ENCODE results near the gene PREP. TPM values are rescaled to one million over a fixed set of nuclear protein-coding genes. Genes with fewer than 3 reads are reported as not detected.

PREP gene
- total RNA-seq, 1 donor from 2014 or later: 42.9 TPM

GRCh38 chr6:105330913-105331312, 72.0 kb downstream of the PREP start:
- Mint-ChIP-seq H3K4me3 (no peak overlapping the region), H3K4me1 (peaks cover 29% of the 10 kb centered on the region), H3K27me3 (ENCODE audit: low read depth) (no peaks in the 10 kb centered on the region), H3K36me3 (ENCODE audit: low read depth) (peaks cover 34% of the 10 kb centered on the region), H3K9me3 (no peaks in the 10 kb centered on the region), H3K27ac (ENCODE audit: unreplicated experiment) (no peak overlapping the region)
- no peak for DNase-seq (ENCODE audit: low read depth, low spot score)
- TF ChIP-seq CTCF (conservative IDR thresholded peaks at IDR 0.05): no peak

DNA sequence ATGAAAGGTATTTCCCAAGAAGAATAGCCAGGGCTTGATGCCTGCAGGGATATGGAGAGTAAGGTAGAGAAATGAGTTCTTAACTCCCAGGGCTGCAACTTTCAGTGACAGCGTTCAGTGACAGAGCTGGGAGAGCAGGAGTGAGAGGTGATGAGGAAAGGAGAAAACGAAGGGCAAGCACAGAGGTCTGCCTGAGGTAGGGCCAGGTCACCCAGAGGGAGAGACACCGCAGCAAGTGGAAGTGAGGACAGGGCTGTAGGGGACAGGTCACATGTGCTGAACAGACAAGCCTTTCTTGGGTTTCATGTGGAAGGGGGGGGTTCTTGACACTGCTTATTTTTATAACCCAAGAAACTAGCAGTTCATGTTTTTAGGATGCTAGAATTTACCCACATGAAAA, 72.5 kb downstream of the PREP start:
- Mint-ChIP-seq H3K27me3 (ENCODE audit: low read depth) (no peaks in the 10 kb centered on the region), H3K4me1 (peaks cover 29% of the 10 kb centered on the region), H3K36me3 (ENCODE audit: low read depth) (peaks cover 37% of the 10 kb centered on the region), H3K27ac (ENCODE audit: unreplicated experiment) (no peak overlapping the region), H3K4me3 (no peak overlapping the region), H3K9me3 (no peaks in the 10 kb centered on the region)
- DNase-seq (ENCODE audit: low read depth, low spot score): no peak
- no peak for TF ChIP-seq CTCF (conservative IDR thresholded peaks at IDR 0.05)

DNA sequence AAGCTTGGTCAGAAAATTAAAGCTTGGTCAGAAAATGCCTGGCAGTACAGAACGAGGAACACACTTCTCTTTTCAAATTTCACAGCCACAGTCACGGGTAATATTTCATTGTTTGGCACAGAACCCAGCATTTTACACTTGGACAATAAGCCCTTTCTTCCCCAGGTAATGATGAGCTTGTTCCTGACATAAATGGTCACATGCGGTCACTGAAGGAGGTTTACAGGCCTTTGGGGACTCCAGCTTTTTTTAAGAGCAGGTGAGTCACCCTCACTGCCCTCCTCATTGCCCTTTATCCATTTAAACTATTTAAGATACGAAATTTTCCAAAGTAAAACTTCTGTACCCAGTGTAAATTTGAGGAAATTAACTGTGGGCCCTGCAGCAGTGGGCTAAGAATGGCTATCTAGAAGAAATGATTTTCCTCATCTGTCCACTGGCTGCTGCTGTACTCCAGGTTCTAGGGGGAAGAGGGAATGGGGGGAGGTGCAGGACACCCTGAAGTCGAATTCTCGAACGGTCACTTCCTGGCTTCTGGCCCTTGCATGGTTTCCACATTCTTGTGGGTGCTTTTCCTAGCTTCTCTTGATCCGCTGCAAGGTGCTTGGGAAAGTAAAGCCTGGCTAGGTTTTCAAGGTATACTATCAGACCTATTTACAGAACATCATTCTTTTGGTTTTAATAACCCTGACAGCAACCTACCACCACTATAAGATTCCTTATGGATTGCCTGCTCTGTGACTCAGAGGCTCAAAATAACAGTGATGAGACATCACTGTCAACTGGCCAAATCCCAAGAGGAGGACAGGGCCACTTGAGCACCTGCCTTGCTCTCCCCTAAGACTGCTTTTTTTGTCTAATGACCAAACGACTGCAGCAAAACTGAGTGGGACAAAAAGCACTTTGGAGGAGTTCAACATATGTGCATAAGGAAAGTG, 75.8 kb downstream of the PREP start:
- Mint-ChIP-seq H3K4me1 (peaks cover 21% of the 10 kb centered on the region), H3K27ac (ENCODE audit: unreplicated experiment) (no peak overlapping the region), H3K4me3 (no peak overlapping the region), H3K27me3 (ENCODE audit: low read depth) (no peaks in the 10 kb centered on the region), H3K9me3 (no peaks in the 10 kb centered on the region), H3K36me3 (ENCODE audit: low read depth) (peaks cover 22% of the 10 kb centered on the region)
- TF ChIP-seq CTCF (conservative IDR thresholded peaks at IDR 0.05): no peak
- no peak for DNase-seq (ENCODE audit: low read depth, low spot score)

DNA sequence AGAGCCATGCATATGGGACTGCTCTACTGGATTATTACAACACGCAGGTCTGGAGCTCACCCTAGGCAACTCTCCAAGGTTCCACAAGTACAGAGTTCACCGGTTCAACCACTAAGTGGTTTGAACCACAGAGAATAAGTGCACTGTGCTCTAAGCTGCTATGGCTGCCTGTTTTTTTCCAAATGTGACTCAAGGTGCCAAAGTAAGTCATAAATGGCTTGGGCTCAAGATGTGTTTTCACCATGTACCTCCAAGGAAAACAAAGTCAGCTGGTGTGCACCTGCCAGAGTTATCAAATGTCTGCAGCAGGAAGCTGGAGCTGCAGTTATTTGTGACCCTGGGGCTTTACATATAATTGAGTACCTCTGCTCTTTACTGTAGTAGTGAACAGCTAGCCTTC, 76.7 kb downstream of the PREP start:
- H3K4me3 Mint-ChIP-seq: no peak overlapping the region
- no peak overlapping the region for H3K27ac Mint-ChIP-seq (ENCODE audit: unreplicated experiment)
- TF ChIP-seq CTCF (conservative IDR thresholded peaks at IDR 0.05): no peak
- no peaks in the 10 kb centered on the region for H3K27me3 Mint-ChIP-seq (ENCODE audit: low read depth)
- no peaks in the 10 kb centered on the region for H3K9me3 Mint-ChIP-seq
- DNase-seq (ENCODE audit: low read depth, low spot score): no peak
- peaks cover 21% of the 10 kb centered on the region for H3K4me1 Mint-ChIP-seq
- H3K36me3 Mint-ChIP-seq (ENCODE audit: low read depth): peaks cover 22% of the 10 kb centered on the region

DNA sequence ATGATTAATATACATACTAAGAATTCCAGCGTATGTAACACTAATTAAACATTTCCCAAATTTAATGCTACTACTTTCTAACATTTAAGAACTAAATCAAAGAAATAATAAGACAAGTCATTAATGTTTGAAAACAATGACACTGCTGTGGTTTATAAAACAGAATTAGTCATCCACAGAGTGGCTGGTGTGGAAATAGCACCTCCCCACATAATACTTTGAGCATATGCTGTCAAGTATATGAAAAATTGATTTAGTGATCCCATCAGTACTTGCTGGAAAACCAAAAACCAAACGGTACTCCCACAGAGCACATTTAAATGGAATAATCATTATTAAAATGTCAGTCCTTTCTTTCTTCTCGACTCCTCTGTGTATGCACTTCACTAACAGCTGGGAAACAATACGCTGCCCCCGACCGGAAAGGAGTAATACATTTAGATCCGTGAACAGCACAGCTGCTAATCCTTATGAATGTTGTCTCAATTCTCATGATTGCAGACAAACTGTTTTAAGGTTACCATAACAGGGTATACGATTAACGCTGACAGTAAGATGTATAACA, 78.4 kb downstream of the PREP start:
- H3K4me3 Mint-ChIP-seq: no peak overlapping the region
- TF ChIP-seq CTCF (conservative IDR thresholded peaks at IDR 0.05): no peak
- H3K27ac Mint-ChIP-seq (ENCODE audit: unreplicated experiment): no peak overlapping the region
- DNase-seq (ENCODE audit: low read depth, low spot score): no peak
- no peaks in the 10 kb centered on the region for H3K9me3 Mint-ChIP-seq
- H3K27me3 Mint-ChIP-seq (ENCODE audit: low read depth): no peaks in the 10 kb centered on the region
- peaks cover 13% of the 10 kb centered on the region for H3K36me3 Mint-ChIP-seq (ENCODE audit: low read depth)
- peaks cover 15% of the 10 kb centered on the region for H3K4me1 Mint-ChIP-seq

Data from neural crest cell (in vitro differentiated cells).